Activated T-cell treated with anti-CD3 and anti-CD28 coated beads, Interleukin-2, amount 50 U/mL, for 72 hours (primary cell): Measurements from ENCODE around the gene SLC6A3. TPM values are rescaled to one million over a fixed set of nuclear protein-coding genes. Genes with fewer than 3 reads are reported as not detected.

Experiments
- ATAC-seq, 2 donors: fragments of 150-1000 bp; cut with Tn5 transposase; replicated peaks in 1 of 2; 2 replicates each; pipeline ENCODE4 v1.10.0; 2021; ENCODE audit warnings: moderate library complexity in 2 of 2, mild to moderate bottlenecking in 1 of 2
- DNase-seq, 2 donors: peaks; one replicate each; pipeline ENCODE4 v3.0.0; 2021 to 2022; ENCODE audit warnings: mixed read lengths in 1 of 2
- H3K27ac Mint-ChIP-seq: one replicate; pipeline ENCODE4 v1.8.0; 2022; ENCODE audit warnings: mild to moderate bottlenecking, moderate library complexity, mixed read lengths
- H3K27me3 Mint-ChIP-seq: one replicate; pipeline ENCODE4 v1.8.0; 2022; ENCODE audit warnings: low read depth, mixed read lengths
- H3K36me3 Mint-ChIP-seq, 2 donors: one replicate each; pipeline ENCODE4 v1.8.0; 2022; ENCODE audit warnings: mixed read lengths in 2 of 2, mild to moderate bottlenecking in 1 of 2; ENCODE audit not compliant: insufficient read depth in 2 of 2
- H3K4me1 Mint-ChIP-seq: one replicate; pipeline ENCODE4 v1.8.0; 2022; ENCODE audit warnings: low read depth, mixed read lengths
- H3K4me3 Mint-ChIP-seq, 2 donors: one replicate each; pipeline ENCODE4 v1.8.0; 2022; ENCODE audit warnings: mild to moderate bottlenecking in 2 of 2, mixed read lengths in 2 of 2, moderate library complexity in 2 of 2
- H3K9me3 Mint-ChIP-seq, 2 donors: one replicate each; pipeline ENCODE4 v1.8.0; 2022; ENCODE audit warnings: mixed read lengths in 2 of 2
- total RNA-seq, 2 donors: library from RNA; stranded (reverse); gene quantifications; one replicate each; pipeline ENCODE4 v1.2.3, GENCODE V29; 2022

Gene SLC6A3
- total RNA-seq, 2 donors from 2014 or later: not detected

DNA sequence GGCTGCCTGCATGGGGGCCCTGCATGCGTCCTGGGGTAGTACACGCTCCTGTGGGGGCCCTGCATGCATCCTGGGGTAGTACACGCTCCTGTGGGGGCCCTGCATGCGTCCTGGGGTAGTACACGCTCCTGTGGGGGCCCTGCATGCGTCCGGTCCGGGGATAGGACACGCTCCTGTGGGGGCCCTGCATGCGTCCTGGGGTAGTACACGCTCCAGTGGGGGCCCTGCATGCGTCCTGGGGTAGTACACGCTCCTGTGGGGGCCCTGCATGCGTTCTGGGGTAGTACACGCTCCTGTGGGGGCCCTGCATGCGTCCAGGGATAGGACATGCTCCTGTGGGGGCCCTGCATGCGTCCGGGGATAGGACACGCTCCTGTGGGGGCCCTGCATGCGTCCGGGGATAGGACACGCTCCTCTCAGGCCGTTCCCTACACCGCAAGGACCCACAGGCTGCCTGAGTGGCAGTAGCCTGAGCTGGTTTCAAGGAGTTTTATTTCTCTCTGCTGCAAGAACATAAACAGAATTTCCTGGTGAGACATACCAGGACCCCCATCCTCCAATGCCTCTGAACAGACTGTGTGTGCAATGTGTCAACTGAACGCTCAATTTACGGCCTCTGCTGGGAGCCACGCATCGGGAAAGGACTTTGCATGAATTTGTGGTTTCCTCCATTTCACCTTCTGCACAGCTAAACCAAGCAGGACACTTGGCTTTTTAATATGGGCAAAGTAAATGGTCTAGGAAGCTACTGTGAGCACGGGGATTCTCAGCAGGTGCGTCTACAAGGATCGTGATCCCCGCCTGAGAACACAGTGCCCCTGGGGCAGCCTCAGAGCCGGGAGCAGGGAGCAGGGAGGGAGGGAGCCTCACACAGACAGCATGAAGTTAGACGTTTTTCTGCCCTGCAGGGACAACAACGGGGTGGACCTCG lies 51.4 kb downstream of the SLC6A3 start:
- DNase-seq (no peak), ATAC-seq (no peak)
- no peak overlapping the region for H3K4me3 Mint-ChIP-seq
- H3K36me3 Mint-ChIP-seq: no peaks in the 10 kb centered on the region
- peaks cover 0 to under 1% of the 10 kb centered on the region in 2 donors for H3K9me3 Mint-ChIP-seq
- H3K27ac Mint-ChIP-seq: no peak overlapping the region
- no peaks in the 10 kb centered on the region for H3K4me1 Mint-ChIP-seq
- H3K27me3 Mint-ChIP-seq: no peaks in the 10 kb centered on the region

DNA sequence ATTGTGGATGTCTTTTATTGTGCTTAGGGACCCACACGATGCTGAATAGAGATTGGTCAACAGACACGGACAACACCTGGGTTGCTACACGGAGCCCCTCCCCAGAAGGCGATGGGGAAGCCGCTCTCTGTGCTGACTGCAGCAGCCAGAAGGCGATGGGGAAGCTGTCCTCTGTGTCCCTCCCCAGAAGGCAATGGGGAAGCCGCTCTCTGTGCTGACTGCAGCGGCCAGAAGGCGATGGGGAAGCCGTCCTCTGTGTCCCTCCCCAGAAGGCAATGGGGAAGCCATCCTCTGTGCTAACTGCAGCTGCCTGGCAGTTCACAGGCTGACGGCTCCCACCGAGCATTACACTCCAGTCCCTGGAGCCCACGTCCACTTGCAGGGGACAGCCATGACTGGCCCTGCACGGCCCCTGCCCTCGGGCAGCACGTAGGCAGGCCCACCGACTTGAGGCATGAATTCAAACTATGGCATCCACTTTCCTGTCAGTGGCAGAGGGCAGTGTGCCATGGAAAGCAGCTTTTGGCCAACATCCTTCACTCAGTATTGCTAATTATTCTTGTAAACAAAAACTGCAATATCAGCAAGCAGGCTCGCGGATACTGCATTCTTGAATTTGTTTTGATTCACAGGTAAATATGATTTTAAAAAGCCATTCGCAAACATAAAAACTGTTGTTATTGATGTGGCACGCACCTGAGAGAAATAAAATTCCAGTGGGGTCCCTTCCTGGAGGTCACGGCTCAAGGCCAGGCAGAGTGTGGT lies 52.3 kb downstream of the SLC6A3 start:
- no peaks in the 10 kb centered on the region for H3K36me3 Mint-ChIP-seq
- peaks cover 2 to 3% of the 10 kb centered on the region in 2 donors for H3K9me3 Mint-ChIP-seq
- no peak overlapping the region for H3K4me3 Mint-ChIP-seq
- no peak for DNase-seq
- peaks cover 6% of the 10 kb centered on the region for H3K27me3 Mint-ChIP-seq
- H3K27ac Mint-ChIP-seq: no peak overlapping the region
- no peak for ATAC-seq
- no peaks in the 10 kb centered on the region for H3K4me1 Mint-ChIP-seq

DNA sequence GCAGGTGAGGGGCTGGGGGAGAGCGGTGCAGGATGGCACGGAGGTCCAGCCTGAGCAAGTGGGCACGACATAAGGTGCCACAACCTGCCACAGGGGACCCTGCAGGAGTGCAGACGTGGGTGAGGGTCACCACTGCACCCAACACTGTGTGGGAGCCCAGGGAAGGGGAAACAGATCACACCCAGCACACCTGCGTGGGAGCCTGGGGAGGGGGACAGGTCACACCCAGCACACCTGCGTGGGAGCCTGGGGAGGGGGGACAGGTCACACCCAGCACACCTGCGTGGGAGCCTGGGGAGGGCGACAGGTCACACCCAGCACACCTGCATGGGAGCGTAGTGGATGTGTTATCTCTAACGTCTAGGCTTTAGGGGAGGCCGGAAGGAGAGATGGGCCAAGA lies 53.0 kb downstream of the SLC6A3 start:
- no peak overlapping the region for H3K4me3 Mint-ChIP-seq
- DNase-seq (no peak), ATAC-seq (no peak)
- H3K27me3 Mint-ChIP-seq: peaks cover 7% of the 10 kb centered on the region
- no peaks in the 10 kb centered on the region for H3K36me3 Mint-ChIP-seq
- no peak overlapping the region for H3K27ac Mint-ChIP-seq
- peaks cover 3% of the 10 kb centered on the region for H3K4me1 Mint-ChIP-seq
- peaks cover 2 to 3% of the 10 kb centered on the region in 2 donors for H3K9me3 Mint-ChIP-seq

DNA sequence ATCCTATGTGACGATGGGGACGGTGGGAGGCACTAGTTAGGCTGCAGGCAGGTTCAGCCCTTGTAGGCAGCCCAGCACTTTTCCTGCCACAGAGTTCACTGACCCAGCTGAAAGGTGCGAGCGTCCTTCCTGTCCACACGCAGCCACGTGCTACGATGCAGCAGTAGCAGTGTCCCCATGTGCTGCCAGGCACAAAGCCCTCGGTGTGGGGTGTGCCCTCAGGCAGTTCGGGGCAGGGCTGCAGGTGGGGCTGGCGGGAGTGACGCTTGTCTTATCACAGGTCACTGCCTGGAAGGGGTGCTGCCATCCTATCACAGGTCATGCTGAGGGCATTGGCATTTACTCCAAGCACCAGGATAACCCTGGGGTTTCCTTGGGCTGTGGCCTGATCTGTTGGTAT lies 53.5 kb downstream of the SLC6A3 start:
- H3K4me3 Mint-ChIP-seq: no peak overlapping the region
- H3K36me3 Mint-ChIP-seq: no peaks in the 10 kb centered on the region
- H3K27ac Mint-ChIP-seq: no peak overlapping the region
- peaks cover 9% of the 10 kb centered on the region for H3K4me1 Mint-ChIP-seq
- DNase-seq: no peak
- peaks cover 2 to 3% of the 10 kb centered on the region in 2 donors for H3K9me3 Mint-ChIP-seq
- peaks cover 13% of the 10 kb centered on the region for H3K27me3 Mint-ChIP-seq
- no peak for ATAC-seq

DNA sequence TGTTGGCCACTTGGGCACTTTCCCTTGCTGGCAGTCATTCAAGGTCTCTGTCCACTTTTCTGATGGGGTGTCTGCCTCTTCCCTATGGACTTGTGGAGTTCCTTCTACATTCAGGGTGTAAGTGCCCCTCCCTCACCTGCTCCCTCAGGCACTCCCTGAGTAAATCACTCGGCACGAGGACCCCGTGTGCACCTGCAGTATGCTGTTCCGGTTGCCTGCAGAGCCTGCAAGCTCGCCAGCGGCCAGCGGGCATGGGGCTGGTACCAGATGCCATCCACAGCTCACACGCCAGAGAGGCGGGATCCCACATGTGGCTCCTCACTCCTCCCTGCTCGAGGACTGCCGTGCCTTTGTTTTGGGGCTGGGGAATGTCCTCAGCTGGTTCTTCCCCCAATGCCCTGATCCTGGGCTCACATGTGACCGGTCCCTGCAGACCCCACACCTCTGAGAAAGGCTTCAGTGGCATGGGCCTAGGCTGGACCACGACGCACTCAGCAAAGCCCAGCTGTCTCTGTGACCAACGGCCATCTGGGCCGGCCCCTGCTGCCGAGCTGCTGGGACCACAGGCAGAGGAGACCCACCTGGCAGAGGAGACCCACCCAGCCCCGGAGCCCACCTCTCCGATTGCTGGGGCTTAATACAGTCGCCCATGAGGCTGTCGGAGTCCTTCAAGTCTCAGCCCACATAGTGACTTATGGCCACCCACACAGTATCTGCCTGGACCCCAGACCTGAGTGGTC lies 54.2 kb downstream of the SLC6A3 start:
- ATAC-seq (no peak), DNase-seq (no peak)

DNA sequence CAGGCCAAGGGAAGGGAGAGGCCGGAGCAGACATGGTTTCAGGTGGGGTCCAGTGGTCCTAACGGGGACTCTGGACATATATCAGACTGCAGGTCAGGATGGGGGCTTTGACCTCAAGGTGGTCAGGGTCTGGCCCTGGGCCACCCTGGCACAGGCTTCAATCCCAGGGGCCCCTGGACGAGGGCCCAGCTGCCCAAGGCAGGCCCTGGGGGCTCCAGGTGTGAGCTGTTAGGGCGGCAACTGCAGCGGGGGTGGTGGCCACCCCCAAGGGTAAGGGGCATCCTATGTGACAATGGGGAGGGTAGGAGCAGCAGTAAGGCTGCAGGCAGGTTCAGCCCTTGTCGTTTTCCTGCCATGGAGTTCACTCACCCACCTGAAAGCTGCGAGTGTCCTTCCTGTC lies 54.9 kb downstream of the SLC6A3 start:
- Mint-ChIP-seq H3K9me3 (peaks cover 2 to 3% of the 10 kb centered on the region in 2 donors), H3K4me3 (no peak overlapping the region), H3K27me3 (peaks cover 14% of the 10 kb centered on the region), H3K27ac (no peak overlapping the region), H3K4me1 (peaks cover 17% of the 10 kb centered on the region), H3K36me3 (no peaks in the 10 kb centered on the region)
- no peak for ATAC-seq
- no peak for DNase-seq

More for the DNA sequence above, 54.2 kb downstream of the SLC6A3 start:
- Mint-ChIP-seq H3K27ac (no peak overlapping the region), H3K27me3 (peaks cover 14% of the 10 kb centered on the region), H3K4me1 (peaks cover 13% of the 10 kb centered on the region), H3K9me3 (peaks cover 2 to 3% of the 10 kb centered on the region in 2 donors), H3K4me3 (no peak overlapping the region), H3K36me3 (no peaks in the 10 kb centered on the region)

DNA sequence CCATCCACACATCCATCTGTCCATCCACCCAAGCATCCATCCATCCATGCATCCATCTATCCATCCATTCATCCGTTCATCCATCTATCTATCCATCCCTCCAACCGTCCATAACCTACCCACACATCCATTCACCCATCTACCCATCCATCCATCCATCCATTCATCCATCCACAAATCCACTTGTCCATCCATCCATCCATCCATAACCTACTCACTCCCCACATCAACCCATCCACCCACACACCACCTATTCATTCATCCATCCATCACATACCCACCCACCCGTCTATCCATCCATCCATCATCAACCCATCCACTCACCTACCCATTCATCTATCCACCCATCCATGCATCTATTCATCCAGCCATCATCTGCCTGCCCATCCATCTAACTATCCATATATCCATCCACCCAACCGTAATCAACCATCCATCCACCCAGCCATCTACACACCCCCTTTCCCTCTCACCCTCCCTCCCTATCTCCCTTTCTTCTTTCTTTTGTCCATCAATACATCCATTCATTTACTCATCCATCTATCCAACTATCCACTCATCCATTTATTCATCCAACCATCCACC lies 56.8 kb downstream of the SLC6A3 start:
- peak overlapping the region in 1 of 2 donors; percentile 3 for H3K4me3 Mint-ChIP-seq

DNA sequence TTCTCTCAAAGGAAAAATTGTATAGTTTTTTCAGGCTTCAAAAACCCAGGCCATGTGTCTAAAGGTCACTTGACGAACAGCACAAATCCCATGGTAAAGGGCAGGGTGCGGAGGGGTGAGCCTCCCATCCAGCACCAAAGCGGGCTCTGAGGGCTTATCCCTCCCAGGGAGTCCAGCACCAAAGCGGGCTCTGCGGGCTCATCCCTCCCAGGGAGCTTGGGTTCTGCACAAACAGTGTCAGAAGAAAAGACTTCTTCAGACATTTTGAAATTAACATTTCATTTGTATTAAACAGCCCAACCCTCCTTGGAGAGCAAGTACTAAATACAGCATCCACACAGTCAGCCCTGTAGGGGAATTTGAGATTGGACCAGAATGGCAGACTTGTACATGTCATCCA lies 57.4 kb downstream of the SLC6A3 start:
- no peaks in the 10 kb centered on the region for H3K36me3 Mint-ChIP-seq
- H3K9me3 Mint-ChIP-seq: peaks cover 2 to 3% of the 10 kb centered on the region in 2 donors
- peaks cover 19% of the 10 kb centered on the region for H3K4me1 Mint-ChIP-seq
- ATAC-seq (no peak), DNase-seq (no peak)
- peaks cover 14% of the 10 kb centered on the region for H3K27me3 Mint-ChIP-seq
- no peak overlapping the region for H3K4me3 Mint-ChIP-seq
- H3K27ac Mint-ChIP-seq: no peak overlapping the region

More for the DNA sequence above, 56.8 kb downstream of the SLC6A3 start:
- DNase-seq (no peak), ATAC-seq (no peak)
- Mint-ChIP-seq H3K4me1 (peaks cover 19% of the 10 kb centered on the region), H3K27ac (no peak overlapping the region), H3K27me3 (peaks cover 14% of the 10 kb centered on the region), H3K9me3 (peaks cover 2 to 3% of the 10 kb centered on the region in 2 donors), H3K36me3 (no peaks in the 10 kb centered on the region)

DNA sequence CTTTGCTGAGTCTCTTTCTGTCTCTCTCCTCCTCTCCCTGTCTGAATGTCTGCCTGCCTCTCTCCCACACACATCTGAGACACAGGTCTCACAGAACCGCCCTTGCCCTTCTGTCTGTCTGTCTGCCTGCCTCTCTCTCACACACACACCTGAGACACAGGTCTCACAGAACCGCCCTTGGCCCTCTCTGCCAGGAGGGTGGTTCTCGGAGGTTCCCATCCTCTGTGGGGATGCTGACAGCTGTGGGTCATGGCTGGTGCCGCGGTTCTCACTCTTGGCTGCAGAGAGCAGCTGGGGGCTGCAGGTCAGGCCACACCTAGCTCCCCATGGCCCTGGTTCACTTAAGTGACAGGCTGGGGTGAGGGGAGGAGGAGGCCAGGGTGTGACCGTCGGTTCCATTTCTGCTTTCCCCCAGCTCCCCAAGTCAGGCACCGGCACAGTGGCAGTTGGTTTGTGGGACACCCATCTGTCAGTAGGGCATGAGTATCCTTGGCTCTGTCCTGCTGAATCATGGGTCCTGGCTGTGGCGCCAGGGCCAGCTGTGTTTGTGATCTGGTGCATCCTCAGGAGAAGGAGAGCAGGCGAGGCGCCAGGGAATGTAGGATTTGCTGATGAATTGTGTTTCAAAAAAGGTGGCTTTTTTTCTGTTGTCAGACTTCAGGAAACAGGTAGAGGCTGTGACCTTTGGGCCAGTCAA lies 58.0 kb downstream of the SLC6A3 start:
- Mint-ChIP-seq H3K27ac (peak overlapping the region; percentile 1), H3K4me3 (peak overlapping the region; percentile 96 to 98), H3K9me3 (peaks cover 2 to 3% of the 10 kb centered on the region in 2 donors), H3K27me3 (peaks cover 14% of the 10 kb centered on the region), H3K4me1 (peaks cover 19% of the 10 kb centered on the region), H3K36me3 (no peaks in the 10 kb centered on the region)
- no peak for DNase-seq
- ATAC-seq: no peak

DNA sequence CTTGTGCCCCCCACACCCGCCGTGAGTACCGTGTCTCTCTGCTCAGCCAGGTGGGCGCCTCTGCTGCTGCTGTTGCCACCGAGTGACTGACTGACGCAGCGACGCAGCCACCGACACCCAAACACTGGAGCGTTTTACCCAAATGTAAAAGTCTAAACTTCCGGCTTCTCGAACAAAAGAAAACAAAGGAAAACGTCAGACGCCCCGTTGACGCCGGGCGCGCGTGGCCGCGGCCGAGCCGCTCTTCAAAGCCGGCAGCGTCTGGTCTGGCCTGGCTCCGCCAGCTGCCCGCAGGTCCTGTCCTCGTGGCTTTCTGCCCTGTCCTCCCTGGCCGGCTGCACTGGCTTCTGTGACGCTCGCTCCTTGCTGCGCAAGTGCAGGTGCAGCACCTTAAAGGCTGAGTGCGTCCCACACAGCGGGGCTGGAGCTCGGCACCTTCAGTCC lies 58.9 kb downstream of the SLC6A3 start:
- DNase-seq: peak; percentile 66 to 69
- peaks cover 19% of the 10 kb centered on the region for H3K4me1 Mint-ChIP-seq
- peaks cover 2 to 3% of the 10 kb centered on the region in 2 donors for H3K9me3 Mint-ChIP-seq
- peaks cover 14% of the 10 kb centered on the region for H3K27me3 Mint-ChIP-seq
- H3K36me3 Mint-ChIP-seq: no peaks in the 10 kb centered on the region
- ATAC-seq: peak; percentile 73 to 75
- peak overlapping the region; percentile 96 to 98 for H3K4me3 Mint-ChIP-seq
- H3K27ac Mint-ChIP-seq: peak overlapping the region; percentile 91

DNA sequence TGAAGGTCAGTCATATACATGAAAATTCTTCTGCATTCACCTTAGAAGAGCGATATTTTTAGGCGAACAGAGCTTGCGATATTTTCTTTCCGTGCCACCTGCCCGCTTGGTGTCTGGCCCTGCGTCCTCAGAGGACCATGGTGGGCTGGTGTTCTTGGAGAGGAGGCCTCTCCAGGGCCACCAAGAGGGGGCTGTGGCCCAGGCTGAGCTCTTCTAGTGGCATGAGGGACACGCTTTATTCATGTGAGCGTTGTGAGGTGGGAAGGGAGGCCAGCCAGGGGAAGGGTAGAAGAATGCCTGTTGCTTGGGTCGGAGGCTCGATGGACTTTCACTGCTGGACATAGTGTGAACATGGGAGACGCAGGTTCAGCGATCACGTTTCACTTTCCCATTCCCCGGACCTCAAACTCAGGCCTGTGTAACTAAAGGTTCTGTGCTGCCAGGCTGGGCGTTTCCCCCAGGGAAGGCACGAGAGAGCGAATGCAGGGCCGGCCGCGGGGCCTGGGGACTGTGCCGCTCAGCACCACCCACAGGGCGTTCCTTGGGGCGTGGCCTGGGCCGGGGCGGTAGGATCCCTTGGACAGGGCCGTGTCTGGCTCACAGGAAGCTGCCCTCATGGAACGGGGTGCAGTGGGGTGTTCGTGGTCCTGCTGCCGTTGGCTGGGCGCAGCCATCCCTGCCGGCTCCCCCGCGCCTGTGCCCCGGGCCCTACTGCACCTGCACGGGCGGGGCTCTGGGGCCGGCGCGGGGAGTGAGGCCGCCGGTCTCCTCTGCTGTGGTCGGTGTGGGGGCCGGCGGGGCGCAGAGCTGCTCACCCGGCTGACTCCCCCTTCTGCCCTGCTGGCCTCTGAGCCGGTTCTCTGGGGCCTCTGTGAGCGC lies 59.6 kb downstream of the SLC6A3 start:
- no peaks in the 10 kb centered on the region for H3K36me3 Mint-ChIP-seq
- peaks cover 19% of the 10 kb centered on the region for H3K4me1 Mint-ChIP-seq
- H3K27ac Mint-ChIP-seq: peak overlapping the region; percentile 91
- H3K27me3 Mint-ChIP-seq: peaks cover 14% of the 10 kb centered on the region
- peak overlapping the region; percentile 96 to 98 for H3K4me3 Mint-ChIP-seq
- H3K9me3 Mint-ChIP-seq: peaks cover 2 to 3% of the 10 kb centered on the region in 2 donors
- ATAC-seq (peak; percentile 95 to 97), DNase-seq (peak; percentile 88 to 89)
